Mesothelial cell of epicardium (in vitro differentiated cells): ENCODE data around the gene OLFML2B. TPM values are rescaled to one million over a fixed set of nuclear protein-coding genes. Genes with fewer than 3 reads are reported as not detected.

Experiments
- DNase-seq, 2 experiments: peaks; one replicate each; pipeline ENCODE4 v3.0.0; 2021; ENCODE audit warnings: low spot score in 2 of 2; ENCODE audit not compliant: unreplicated experiment in 2 of 2
- H3K27ac Mint-ChIP-seq: 2 replicates; pipeline ENCODE4 v1.8.0; 2021; ENCODE audit warnings: mixed read lengths
- H3K27me3 Mint-ChIP-seq: 2 replicates; pipeline ENCODE4 v1.8.0; 2021; ENCODE audit warnings: low read depth, mixed read lengths
- H3K36me3 Mint-ChIP-seq: 2 replicates; pipeline ENCODE4 v1.8.0; 2021; ENCODE audit warnings: mixed read lengths
- H3K4me1 Mint-ChIP-seq: 2 replicates; pipeline ENCODE4 v1.8.0; 2021; ENCODE audit warnings: mixed read lengths
- H3K4me3 Mint-ChIP-seq: 2 replicates; pipeline ENCODE4 v1.8.0; 2021; ENCODE audit warnings: mild to moderate bottlenecking, moderate library complexity, mixed read lengths
- H3K9me3 Mint-ChIP-seq: 2 replicates; pipeline ENCODE4 v1.8.0; 2021; ENCODE audit warnings: mixed read lengths
- CTCF ChIP-seq: fragments of 200-600 bp; sonication (generic); IDR thresholded peaks from one replicate; pipeline ENCODE4 v1.5.0; 2021; ENCODE audit warnings: antibody characterized with exemption; ENCODE audit not compliant: unreplicated experiment
- total RNA-seq: library from RNA; stranded (reverse); gene quantifications from 3 replicates; pipeline ENCODE4 v1.2.1, GENCODE V29; 2021

The OLFML2B gene
- total RNA-seq, 1 donor from 2014 or later: 4.4 TPM

DNA sequence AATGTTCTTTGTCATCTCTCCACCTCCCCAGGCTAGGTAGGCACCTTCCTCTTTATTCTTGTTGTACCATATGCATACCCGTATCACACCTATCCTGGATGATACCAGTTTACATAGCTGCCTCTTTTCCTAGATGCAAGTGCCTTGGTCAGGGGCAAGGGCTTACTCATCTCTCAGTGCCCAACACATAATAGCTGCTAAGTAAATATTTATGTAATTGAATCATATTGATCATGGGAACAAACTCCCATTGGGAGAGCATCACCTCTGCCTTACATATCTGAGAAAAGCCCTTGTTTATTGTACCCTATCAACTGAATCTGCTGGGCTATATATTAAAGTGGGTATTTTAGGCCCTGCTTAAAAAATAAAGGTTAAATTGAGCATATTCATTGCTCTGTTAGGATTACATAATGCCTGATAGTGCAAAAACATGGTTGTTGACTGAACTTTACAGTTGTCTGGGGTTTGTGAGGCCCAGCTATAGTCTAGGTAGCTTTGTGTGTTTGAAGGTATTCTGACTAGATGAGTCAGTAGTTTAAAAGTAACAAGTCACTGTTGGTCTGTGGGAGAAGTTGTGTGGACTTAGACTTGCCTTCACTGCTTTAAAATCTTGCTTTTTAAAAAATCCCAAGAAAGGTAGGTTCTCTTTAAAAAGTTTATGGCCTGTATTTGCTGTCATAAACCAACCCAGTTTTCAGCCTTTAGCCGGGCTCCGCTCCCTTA is 82.6 kb downstream of the OLFML2B start:
- Mint-ChIP-seq H3K9me3 (no peaks in the 10 kb centered on the region), H3K27ac (no peak overlapping the region), H3K36me3 (peaks cover 5% of the 10 kb centered on the region), H3K4me1 (peaks cover 28% of the 10 kb centered on the region), H3K4me3 (no peak overlapping the region), H3K27me3 (no peaks in the 10 kb centered on the region)
- no peak for DNase-seq
- no peak for TF ChIP-seq CTCF

DNA sequence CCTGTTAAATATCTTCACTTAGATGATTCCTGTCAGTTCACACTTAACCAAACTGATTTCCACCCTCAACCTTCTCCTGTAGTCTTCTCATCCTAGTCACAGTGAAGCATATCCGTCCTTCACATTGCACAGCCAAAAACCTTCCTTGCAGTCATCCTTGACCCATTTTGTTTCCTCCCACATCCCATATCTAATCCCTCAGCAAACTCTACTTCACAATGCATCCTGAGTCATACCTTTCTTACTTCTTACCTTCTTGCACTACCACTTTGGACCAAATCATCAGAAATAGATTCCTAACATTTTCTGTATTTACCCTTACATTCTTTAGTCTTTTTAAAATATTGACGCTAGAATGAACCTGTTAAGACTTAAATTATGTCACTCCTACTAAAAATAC is 86.9 kb downstream of the OLFML2B start:
- H3K27me3 Mint-ChIP-seq: no peaks in the 10 kb centered on the region
- peaks cover 2% of the 10 kb centered on the region for H3K4me1 Mint-ChIP-seq
- peaks cover 2% of the 10 kb centered on the region for H3K36me3 Mint-ChIP-seq
- no peak for DNase-seq
- no peak overlapping the region for H3K27ac Mint-ChIP-seq
- no peak for TF ChIP-seq CTCF
- H3K4me3 Mint-ChIP-seq: no peak overlapping the region
- no peaks in the 10 kb centered on the region for H3K9me3 Mint-ChIP-seq

DNA sequence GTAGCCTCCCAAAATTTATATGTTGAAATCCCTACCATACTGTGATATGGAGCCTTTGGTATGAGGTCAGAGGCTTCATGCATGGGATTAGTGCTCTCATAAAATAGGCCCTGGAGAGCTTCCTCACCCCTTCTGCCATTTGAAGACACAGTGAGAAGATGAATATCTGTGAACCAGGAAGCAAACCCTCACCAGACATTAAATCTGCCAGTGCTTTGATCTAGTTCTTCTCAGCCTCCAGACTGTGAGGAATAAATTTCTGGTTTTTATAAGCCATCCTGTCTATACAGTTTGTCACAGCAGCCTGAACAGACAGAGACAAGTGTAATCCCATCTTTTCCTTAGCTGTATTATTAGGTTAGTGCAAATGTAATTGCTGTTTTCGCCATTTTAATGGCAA is 88.4 kb downstream of the OLFML2B start:
- no peaks in the 10 kb centered on the region for H3K27me3 Mint-ChIP-seq
- no peaks in the 10 kb centered on the region for H3K4me1 Mint-ChIP-seq
- no peaks in the 10 kb centered on the region for H3K9me3 Mint-ChIP-seq
- H3K27ac Mint-ChIP-seq: no peak overlapping the region
- TF ChIP-seq CTCF: no peak
- H3K4me3 Mint-ChIP-seq: no peak overlapping the region
- H3K36me3 Mint-ChIP-seq: peaks cover 2% of the 10 kb centered on the region
- DNase-seq: no peak

- Mint-ChIP-seq H3K27me3 (no peaks in the 10 kb centered on the region), H3K4me1 (no peaks in the 10 kb centered on the region), H3K4me3 (no peak overlapping the region), H3K9me3 (no peaks in the 10 kb centered on the region), H3K27ac (no peak overlapping the region), H3K36me3 (peaks cover 2% of the 10 kb centered on the region)
- no peak for DNase-seq
- no peak for TF ChIP-seq CTCF
Observed at GRCh38 chr1:161933592-161934588, 89.8 kb downstream of the OLFML2B start.

Other genes with a start within 250 kb of the OLFML2B start
- gene NOS1AP, start 45.8 kb upstream of the OLFML2B start, total RNA-seq: 3.8 to 4.4 TPM (median 4.4 TPM) in 3 replicates